Activated T-helper 1 cell treated with anti-CD3 and anti-CD28 coated beads, Interleukin-2, amount 50 U/mL, for 16 hours (primary cell): Measurements from ENCODE around the gene DPEP2NB.
"Not testable (repeated sequence)": the region's sequence is repeated elsewhere in the genome, so short reads cannot be mapped to it uniquely, and the experiment has no call there.

Experiments used
- DNase-seq, 2 donors: peaks; one replicate each; pipeline ENCODE4 v3.0.0-alpha.2; 2020; ENCODE audit warnings: low read depth in 1 of 2, low spot score in 1 of 2

DPEP2NB gene

DNA sequence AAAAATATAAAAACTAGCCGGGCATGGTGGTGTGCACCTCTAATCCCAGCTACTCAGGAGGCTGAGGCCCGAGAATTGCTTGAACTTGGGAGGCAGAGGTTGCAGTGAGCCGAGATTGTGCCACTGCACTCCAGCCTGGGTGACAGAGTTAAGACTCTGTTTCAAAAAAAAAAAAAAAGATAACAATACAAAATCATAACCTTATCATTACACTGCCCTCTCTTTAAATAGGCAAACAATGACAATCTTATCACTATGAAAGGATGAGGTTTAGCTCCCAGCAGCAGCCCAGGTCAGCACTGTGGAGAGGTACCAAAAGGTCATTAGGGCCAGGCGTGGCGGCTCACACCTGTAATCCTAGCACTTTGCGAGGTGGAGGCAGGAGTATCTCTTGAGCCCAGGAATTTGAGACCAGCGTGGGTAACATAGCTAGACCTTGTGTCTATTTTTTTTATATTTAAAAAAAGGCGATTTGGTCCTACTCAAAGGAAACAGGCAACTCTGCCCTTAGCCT, 3.5 kb upstream of the DPEP2NB start:
- no peak for DNase-seq

DNA sequence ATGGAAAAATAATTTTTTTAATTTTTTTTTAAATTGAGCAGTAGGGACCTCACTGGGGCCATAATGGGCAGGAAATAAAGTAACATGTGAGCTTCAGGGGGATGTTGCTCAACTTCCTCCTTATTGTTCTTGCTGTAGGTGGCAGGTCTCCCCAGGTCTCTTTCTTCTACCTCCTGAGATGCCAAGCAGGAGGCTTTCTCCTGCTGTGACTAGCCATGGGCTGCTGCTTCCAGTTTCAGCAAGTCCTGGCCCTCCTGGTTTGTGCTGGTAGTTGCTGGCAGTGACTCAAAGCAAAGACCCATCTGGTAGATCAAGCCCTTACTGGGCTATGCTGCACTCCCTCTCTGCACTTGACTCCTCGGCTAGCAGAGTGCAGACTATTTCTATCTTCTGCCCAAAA, 2.3 kb downstream of the DPEP2NB start:
- no peak for DNase-seq

DNA sequence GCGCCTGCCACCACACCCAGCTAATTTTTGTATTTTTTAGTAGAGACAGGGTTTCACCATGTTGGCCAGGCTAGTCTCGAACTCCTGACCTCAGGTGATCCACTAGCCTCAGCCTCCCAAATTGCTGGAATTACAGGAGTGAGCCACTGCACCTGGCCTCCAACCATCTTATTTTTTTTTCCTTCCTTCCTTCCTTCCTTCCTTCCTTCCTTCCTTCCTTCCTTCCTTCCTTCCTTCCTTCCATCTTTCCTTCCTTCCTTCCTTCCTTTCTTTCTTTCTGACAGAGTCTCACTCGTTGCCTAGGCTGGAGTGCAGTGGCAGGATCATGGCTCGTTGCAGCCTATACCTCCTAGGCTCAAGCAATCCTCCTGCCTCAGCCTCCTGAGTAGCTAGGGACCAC, 5.8 kb downstream of the DPEP2NB start:
- DNase-seq, result not testable (repeated sequence)

DNA sequence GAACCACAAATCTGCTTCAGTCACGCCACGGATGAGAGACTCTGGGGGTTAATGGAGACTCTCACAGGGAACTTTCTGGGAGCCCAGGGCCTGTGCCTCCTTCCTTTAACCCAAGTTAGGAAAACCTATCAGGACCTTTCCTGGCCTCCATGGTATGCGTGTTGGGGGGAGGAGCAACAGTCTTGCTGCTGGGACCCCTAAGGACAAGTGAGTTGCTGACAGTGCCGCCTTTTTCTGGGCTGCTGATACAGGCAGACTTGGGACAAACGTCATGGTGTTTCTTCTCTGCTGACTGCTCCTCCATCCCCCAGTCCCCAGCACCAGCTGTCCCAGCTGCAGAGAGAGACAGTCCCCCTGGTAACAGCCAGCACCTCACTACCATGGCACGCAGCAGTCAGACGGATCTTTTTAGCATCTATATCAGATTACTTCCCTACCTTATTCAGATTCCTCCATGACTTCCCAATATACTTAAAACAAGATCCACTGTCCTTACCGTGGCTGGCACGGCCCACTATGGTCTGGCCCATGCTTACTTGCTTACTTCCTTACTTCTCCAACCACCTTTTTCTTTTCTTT, 6.5 kb downstream of the DPEP2NB start:
- no peak for DNase-seq

DNA sequence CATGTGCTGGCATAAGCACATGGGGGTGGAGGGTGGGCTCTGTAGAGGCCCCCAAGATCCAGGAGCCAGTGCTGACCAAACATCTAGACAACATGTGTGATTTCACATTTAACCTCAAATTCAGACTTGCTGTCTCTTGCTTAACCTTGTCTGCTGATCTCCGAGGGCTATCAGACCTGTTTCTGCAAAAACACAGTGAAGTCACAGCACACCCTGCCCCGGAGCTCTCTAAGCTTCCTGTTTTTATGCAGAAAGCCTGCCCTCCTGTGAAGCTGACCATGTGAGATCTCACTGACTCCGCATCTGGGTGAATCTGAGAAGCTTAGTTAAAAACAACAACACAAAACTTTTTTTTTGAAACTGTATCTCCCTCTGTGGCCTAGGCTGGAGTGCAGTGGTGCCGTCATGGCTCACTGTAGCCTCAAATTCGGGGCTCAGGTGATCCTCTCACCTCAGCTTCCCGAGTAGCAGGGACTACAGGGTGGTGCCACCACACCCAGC, 9.9 kb downstream of the DPEP2NB start:
- DNase-seq, result peak in 1 of 2 donors; percentile 25

- DNase-seq, result no peak
Measured at GRCh38 chr16:68005211-68005610, 10.5 kb downstream of the DPEP2NB start.

GRCh38 chr16:68003031-68003430, 12.7 kb downstream of the DPEP2NB start:
- DNase-seq, result no peak

DNA sequence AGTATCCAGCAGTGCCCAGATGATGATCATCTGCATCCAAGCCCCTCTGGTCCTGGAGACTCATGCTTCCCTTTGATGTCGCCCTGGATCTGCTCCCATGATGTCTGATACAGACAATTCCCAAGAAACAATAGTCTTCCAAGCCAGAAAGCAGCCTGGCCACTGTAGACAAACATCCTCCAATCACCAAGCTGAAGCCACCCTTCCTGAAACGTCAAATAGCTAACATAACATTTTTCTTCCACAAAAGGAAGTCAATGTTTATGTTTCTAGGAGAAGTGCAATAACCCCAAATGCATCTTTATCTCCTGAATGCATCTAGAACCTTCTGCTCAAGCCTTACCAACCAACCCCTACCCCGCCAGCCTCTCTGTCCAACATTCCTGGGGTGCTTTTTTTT, 15.3 kb downstream of the DPEP2NB start:
- no peak for DNase-seq

GRCh38 chr16:67999985-68000384, 15.7 kb downstream of the DPEP2NB start:
- no peak for DNase-seq

DNA sequence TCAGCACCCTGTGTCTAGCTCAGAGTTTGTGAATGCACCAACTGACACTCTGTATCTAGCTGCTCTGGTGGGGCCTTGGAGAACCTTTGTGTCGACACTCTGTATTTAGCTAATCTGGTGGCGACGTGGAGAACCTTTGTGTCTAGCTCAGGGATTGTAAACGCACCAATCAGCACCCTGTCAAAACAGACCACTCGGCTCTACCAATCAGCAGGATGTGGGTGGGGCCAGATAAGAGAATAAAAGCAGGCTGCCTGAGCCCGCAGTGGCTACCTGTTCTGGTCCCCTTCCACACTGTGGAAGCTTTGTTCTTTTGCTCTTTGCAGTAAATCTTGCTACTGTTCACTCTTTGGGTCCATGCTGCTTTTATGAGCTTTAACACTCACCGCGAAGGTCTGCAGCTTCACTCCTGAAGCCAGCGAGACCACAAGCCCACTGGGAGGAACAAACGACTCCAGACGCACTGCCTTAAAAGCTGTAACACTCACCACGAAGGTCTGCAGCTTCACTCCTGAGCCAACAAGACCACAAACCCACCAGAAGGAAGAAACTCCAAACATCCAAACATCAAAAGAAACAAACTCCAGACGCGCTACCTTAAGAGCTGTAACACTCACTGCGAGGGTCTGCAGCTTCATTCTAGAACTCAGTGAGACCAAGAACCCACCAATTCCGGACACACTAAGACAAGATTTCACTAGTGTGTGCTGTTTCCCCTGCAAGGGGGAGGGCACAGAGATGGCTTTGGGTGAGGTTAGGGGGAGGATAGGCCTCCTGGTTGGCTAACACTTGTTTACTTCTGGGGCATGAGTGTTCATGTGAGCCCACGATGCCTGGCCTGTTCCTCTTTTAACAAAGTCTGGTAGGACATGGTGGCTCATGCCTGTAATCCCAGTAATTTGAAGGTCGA, 16.7 kb downstream of the DPEP2NB start, which contains the start of gene DPEP2:
TSS of gene DPEP2 (minus strand) at position 706 of the 910 bp plus-strand sequence. CDS start 6,272 bp downstream, outside the sequence.
- DNase-seq, result peak in 1 of 2 donors; percentile 23

DNA sequence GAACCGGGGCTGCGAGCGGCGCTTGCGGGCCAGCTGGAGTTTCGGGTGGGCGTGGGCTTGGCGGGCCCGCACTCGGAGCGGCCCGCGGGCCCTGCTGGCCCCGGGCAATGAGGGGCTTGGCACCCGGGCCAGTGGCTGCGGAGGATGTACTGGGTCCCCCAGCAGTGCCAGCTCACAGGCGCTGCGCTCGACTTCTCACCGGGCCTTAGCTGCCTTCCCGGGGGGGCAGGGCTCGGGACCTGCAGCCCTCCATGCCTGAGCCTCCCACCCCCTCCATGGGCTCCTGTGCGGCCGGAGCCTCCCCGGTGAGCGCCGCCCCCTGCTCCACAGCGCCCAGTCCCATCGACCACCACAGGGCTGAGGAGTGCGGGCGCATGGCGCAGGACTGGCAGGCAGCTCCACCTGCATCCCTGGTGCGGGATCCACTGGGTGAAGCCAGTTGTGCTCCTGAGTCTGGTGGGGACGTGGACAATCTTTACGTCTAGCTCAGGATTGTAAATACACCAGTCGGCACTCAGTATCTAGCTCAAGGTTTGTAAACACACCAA, 17.4 kb downstream of the DPEP2NB start:
- DNase-seq, result not testable (repeated sequence)

DNA sequence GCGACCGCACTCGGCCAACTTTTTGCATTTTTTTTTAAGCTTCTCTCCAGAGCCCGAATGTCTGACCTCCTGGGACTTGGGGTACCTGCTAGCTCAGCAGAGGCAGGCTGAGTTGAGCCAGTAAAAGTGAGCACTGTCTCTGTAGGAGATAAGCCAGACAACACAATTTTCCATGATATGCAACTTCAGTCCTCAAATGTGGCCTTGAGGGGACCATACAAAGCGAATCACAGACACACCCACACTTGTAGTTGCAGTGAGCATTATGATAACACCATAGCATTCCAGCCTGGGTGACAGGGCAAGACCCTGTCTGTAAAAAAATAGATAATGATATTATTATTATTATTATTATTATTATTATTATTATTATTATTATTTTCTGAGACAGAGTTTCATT, 19.0 kb downstream of the DPEP2NB start:
- DNase-seq, result no peak

DNA sequence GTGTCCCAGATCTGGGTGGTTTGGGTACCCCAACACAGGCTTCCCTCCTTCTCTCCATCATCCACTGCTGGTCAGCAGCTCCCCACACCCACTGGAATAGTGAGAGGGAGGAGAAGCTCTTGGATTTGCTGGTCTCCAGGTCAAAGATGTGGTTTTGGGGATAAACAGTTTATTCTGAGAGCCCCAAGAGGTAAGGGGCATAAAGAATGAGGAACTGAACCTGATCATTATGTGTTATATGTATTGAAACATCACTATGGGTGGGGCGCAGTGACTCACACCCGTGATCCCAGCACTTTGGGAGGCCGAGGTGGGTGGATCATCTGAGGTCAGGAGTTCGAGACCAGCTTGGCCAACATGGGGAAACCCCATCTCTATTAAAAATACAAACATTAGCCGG, 20.3 kb downstream of the DPEP2NB start:
- DNase-seq, result no peak

GRCh38 chr16:67994040-67994408, 21.7 kb downstream of the DPEP2NB start:
- not testable (repeated sequence) for DNase-seq

GRCh38 chr16:67993207-67994039, 22.3 kb downstream of the DPEP2NB start:
- DNase-seq, result peak; percentile 73 to 79

GRCh38 chr16:67992661-67993206, 23.0 kb downstream of the DPEP2NB start:
- no peak for DNase-seq

GRCh38 chr16:67990018-67990386, 25.7 kb downstream of the DPEP2NB start:
- DNase-seq, result no peak

DNA sequence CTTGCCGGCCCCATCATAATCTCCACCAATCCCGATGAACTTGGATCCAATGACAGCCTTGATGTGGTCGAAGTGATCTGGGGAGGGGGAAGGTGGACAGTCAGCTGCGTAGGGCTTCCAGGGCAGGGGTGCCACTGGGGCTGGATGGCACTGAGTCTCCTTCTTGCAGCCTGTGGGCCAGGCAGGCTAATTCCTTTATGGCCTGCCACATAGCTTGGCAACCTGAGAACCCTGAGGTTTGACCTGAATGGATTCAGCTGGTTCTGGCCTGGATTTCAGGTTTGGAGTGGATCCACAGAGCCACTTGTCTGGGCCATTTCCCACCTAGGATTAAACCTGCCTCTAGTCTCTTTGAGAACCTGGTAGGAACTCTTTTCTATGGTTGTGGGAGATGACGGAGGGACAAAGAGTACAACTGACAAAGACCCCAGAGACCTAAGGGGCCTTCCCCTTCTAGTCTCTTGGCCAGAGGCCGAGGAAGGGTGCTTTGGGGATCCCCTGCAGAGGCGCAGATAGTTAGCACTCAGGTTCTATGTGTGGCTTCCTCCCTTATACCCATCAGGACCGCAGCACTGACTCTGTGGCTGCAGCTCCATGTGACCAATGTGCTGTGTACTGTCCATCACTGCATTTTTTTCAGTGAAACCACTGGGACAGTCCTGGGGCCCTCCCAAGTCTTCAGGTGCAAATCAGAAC, 26.2 kb downstream of the DPEP2NB start:
- no peak for DNase-seq

GRCh38 chr16:67988675-67989074, 27.0 kb downstream of the DPEP2NB start:
- no peak for DNase-seq
